HCT116 (cell line): Measurements from ENCODE around the gene FLCN.
A peak's percentile ranks its signal among the peaks of the same experiment; 100 is the strongest.

Experiments
- CEBPB ChIP-seq: IDR thresholded peaks from 2 replicates; pipeline ENCODE4 v1.6.1; 2012; ENCODE audit warnings: low read depth
- CTCF ChIP-seq, 3 experiments: fragments of 200-600 bp in 1 of 3; sonication (generic) in 1 of 3; IDR thresholded peaks in 2 of 3; conservative IDR thresholded peaks in 1 of 3; 2 replicates each; pipeline ENCODE4 v1.5.1; 2012 to 2017; ENCODE audit warnings: low read depth in 2 of 3, low read length in 2 of 3, antibody characterized with exemption in 1 of 3, borderline replicate concordance in 1 of 3, control low read depth in 1 of 3, mild to moderate bottlenecking in 1 of 3, mixed read lengths in 1 of 3, mixed run types in 1 of 3, moderate library complexity in 1 of 3; ENCODE audit not compliant: insufficient read depth in 1 of 3
- EZH2 ChIP-seq: fragments of 200-600 bp; sonication (generic); IDR thresholded peaks from 2 replicates; pipeline ENCODE4 v1.6.1; 2017; ENCODE audit warnings: antibody characterized with exemption, mixed run types
- POLR2A ChIP-seq: IDR thresholded peaks from 2 replicates; pipeline ENCODE4 v1.7.0; 2011; ENCODE audit warnings: borderline replicate concordance; ENCODE audit not compliant: insufficient read depth, insufficient read length; ENCODE audit errors: extremely low read depth
- POLR2AphosphoS5 ChIP-seq: IDR thresholded peaks from 2 replicates; pipeline ENCODE4 v1.6.1; 2011; ENCODE audit warnings: mild to moderate bottlenecking, low read depth, low read length, moderate library complexity
- RAD21 ChIP-seq: IDR thresholded peaks from 2 replicates; pipeline ENCODE4 v1.6.1; 2012; ENCODE audit warnings: low read depth, mild to moderate bottlenecking
- REST ChIP-seq: IDR thresholded peaks from 2 replicates; pipeline ENCODE4 v1.6.1; 2012; ENCODE audit warnings: low read depth
- SIN3A ChIP-seq: IDR thresholded peaks from 2 replicates; pipeline ENCODE4 v1.6.1; 2012; ENCODE audit warnings: low read depth
- SRF ChIP-seq: IDR thresholded peaks from 2 replicates; pipeline ENCODE4 v1.6.1; 2012; ENCODE audit warnings: low read depth
- YY1 ChIP-seq: IDR thresholded peaks from 2 replicates; pipeline ENCODE4 v1.6.1; 2011; ENCODE audit warnings: low read length, low read depth, moderate library complexity, mild to moderate bottlenecking; ENCODE audit not compliant: insufficient replicate concordance; ENCODE audit errors: extremely low read depth
- ZFX ChIP-seq: fragments of 450-650 bp; IDR thresholded peaks from 2 replicates; pipeline ENCODE4 v1.6.1; 2017

GRCh38 chr17:17280613-17281549, 43.9 kb upstream of the FLCN start, which contains the start of gene COPS3:
- TF ChIP-seq POLR2A (peak; percentile 75), ZFX (peak; percentile 77; the same call in 1 of the 2 replicates), POLR2AphosphoS5 (peak; percentile 67), EZH2 (no peak), RAD21 (no peak), REST (no peak), SRF (no peak; the same call in 1 of the 2 replicates), CTCF (IDR thresholded peaks at IDR 0.05 in 2 of 3, conservative IDR thresholded peaks at IDR 0.05 in 1 of 3; ENCODE audit: borderline replicate concordance in 1 of 3, insufficient read depth in 1 of 3, low read depth in 2 of 3, low read length in 2 of 3) (no peak), YY1 (peak; percentile 76), SIN3A (peak; percentile 45; the same call in 1 of the 2 replicates), CEBPB (no peak)
